Uterus (tissue), 4 donors: ENCODE results near the gene OR13A1. TPM values are rescaled to one million over a fixed set of nuclear protein-coding genes. Genes with fewer than 3 reads are reported as not detected.
"Not testable (repeated sequence)": the region's sequence is repeated elsewhere in the genome, so short reads cannot be mapped to it uniquely, and the experiment has no call there.

Experiments
- DNase-seq, 2 donors: peaks; one replicate each; pipeline ENCODE4 v3.0.0-alpha.2; 2019 to 2020
- H3K27ac ChIP-seq, 2 donors: fragments of 200-600 bp; sonication (generic); 1 replicate in 1 of 2; 2 replicates in 1 of 2; pipeline ENCODE4 v1.5.1; 2016 to 2018
- H3K27me3 ChIP-seq, 2 donors: fragments of 200-600 bp; sonication (generic); one replicate each; pipeline ENCODE4 v1.5.1; 2018 to 2019; ENCODE audit warnings: control low read depth in 1 of 2
- H3K36me3 ChIP-seq, 2 donors: fragments of 200-600 bp; sonication (generic); one replicate each; pipeline ENCODE4 v1.5.1; 2019; ENCODE audit warnings: control low read depth in 1 of 2
- H3K4me1 ChIP-seq, 2 donors: fragments of 200-600 bp; sonication (generic); one replicate each; pipeline ENCODE4 v1.5.1; 2018 to 2019; ENCODE audit warnings: control low read depth in 1 of 2
- H3K4me3 ChIP-seq, 2 donors: fragments of 200-600 bp; sonication (generic); 1 replicate in 1 of 2; 2 replicates in 1 of 2; pipeline ENCODE4 v1.5.1; 2018 to 2019; ENCODE audit warnings: mild to moderate bottlenecking in 1 of 2
- H3K9me3 ChIP-seq, 2 donors: fragments of 200-600 bp; sonication (generic); one replicate each; pipeline ENCODE4 v1.5.1; 2019; ENCODE audit warnings: control low read depth in 1 of 2
- CTCF ChIP-seq, 4 experiments: fragments of 200-600 bp in 2 of 4; fragments of 450-650 bp in 2 of 4; sonication (generic) in 2 of 4; IDR thresholded peaks; one replicate each; pipeline ENCODE4 v1.5.1; 2016 to 2019; ENCODE audit warnings: antibody characterized with exemption in 4 of 4, mild to moderate bottlenecking in 2 of 4, moderate library complexity in 1 of 4
- POLR2A ChIP-seq, 2 donors: fragments of 450-650 bp; IDR thresholded peaks; one replicate each; pipeline ENCODE4 v1.6.1; 2016; ENCODE audit warnings: antibody characterized with exemption in 2 of 2, mild to moderate bottlenecking in 1 of 2, moderate library complexity in 1 of 2
- intact Hi-C: fragments of 100-400 bp; cut with DNase I; formaldehyde crosslinking; loops from one replicate; pipeline ENCODE4 v1.15.1; 2023; ENCODE audit warnings: low total_unique reads
- total RNA-seq, 4 donors: library from RNA; depleted of rRNA in 3 of 4; stranded (reverse); fragments of >200 nt in 3 of 4; gene quantifications; one replicate each; pipeline versions ENCODE4 v1.1.0 to v1.2.4, GENCODE V29; 2014 to 2023
- donor health status: DM: yes; HTN: yes; CAD: no.

OR13A1 gene
- total RNA-seq, 4 donors from 2014 or later, result 1.2 TPM; not detected in 3

DNA sequence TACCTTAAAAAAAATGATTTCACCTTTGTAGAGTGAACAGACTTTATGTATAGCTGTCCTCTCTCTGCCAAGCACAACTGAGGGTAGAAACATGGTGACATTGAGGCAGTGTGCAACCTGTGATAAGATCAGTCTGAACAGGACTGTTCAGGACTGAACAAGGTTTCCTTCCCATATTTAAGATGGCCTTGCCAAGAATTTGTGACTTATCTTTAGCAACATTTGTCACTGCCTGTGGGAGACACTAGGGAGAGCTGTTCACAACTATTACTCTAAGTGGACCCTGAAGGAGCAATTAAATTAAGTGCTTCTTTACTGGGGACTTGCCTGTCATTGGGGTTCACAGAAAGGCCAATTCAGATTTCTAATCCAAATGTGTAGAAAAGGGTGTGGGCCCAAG, 6.7 kb downstream of the OR13A1 start:
- TF ChIP-seq CTCF (IDR thresholded peaks at IDR 0.05) (no peak), POLR2A (IDR thresholded peaks at IDR 0.05) (no peak)
- Histone ChIP-seq H3K27ac (no peak overlapping the region), H3K9me3 (no peaks in the 10 kb centered on the region), H3K4me3 (no peak overlapping the region), H3K36me3 (no peaks in the 10 kb centered on the region), H3K27me3 (no peaks in the 10 kb centered on the region), H3K4me1 (no peaks in the 10 kb centered on the region)
- intact Hi-C loops, result no loop called here
- DNase-seq, result no peak

DNA sequence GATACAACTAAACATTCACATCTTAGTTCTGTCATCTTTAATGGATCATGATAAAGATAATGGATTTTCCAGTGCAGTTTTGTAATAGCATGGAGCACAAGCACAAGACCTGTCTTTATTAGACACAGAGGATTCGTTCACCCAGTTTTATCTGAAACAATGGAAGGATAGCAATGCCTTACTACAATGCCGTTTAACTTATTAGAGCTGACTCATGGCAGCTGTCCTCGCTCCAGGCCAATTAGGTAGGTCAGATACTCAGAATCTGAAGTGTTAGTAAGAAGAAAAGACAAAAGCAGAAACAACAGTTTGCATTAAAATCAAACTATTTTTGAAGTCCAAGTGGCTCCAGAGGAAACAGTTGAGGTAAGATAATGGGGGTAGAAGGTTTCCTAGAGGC, 12.8 kb downstream of the OR13A1 start:
- Histone ChIP-seq H3K27me3 (no peaks in the 10 kb centered on the region), H3K36me3 (no peaks in the 10 kb centered on the region), H3K9me3 (no peaks in the 10 kb centered on the region), H3K4me3 (no peak overlapping the region), H3K4me1 (no peaks in the 10 kb centered on the region), H3K27ac (no peak overlapping the region)
- TF ChIP-seq CTCF (IDR thresholded peaks at IDR 0.05), result no peak
- no peak for TF ChIP-seq POLR2A (IDR thresholded peaks at IDR 0.05)
- intact Hi-C loops, result no loop called here
- no peak for DNase-seq

- H3K27me3 ChIP-seq, H3K27ac ChIP-seq, H3K4me3 ChIP-seq, intact Hi-C loops, H3K9me3 ChIP-seq, H3K4me1 ChIP-seq, H3K36me3 ChIP-seq, DNase-seq: not testable (repeated sequence)
Observed at GRCh38 chr10:45298341-45298955, 17.0 kb downstream of the OR13A1 start.

GRCh38 chr10:45294681-45295080, 20.7 kb downstream of the OR13A1 start:
- H3K9me3 ChIP-seq, result no peaks in the 10 kb centered on the region
- no peak for TF ChIP-seq CTCF (IDR thresholded peaks at IDR 0.05)
- no peak for TF ChIP-seq POLR2A (IDR thresholded peaks at IDR 0.05)
- H3K36me3 ChIP-seq, result no peaks in the 10 kb centered on the region
- no peaks in the 10 kb centered on the region for H3K27me3 ChIP-seq
- no peaks in the 10 kb centered on the region for H3K4me1 ChIP-seq
- H3K4me3 ChIP-seq, result no peak overlapping the region
- no peak overlapping the region for H3K27ac ChIP-seq
- intact Hi-C loops, result no loop called here
- no peak for DNase-seq

GRCh38 chr10:45286980-45287379, 28.4 kb downstream of the OR13A1 start:
- Histone ChIP-seq H3K36me3 (no peaks in the 10 kb centered on the region), H3K4me3 (no peak overlapping the region), H3K9me3 (no peaks in the 10 kb centered on the region), H3K4me1 (no peaks in the 10 kb centered on the region), H3K27me3 (no peaks in the 10 kb centered on the region), H3K27ac (no peak overlapping the region)
- intact Hi-C loops, result no loop called here
- TF ChIP-seq CTCF (IDR thresholded peaks at IDR 0.05), result no peak
- TF ChIP-seq POLR2A (IDR thresholded peaks at IDR 0.05), result no peak
- DNase-seq, result no peak

- no peak overlapping the region for H3K4me3 ChIP-seq
- TF ChIP-seq POLR2A (IDR thresholded peaks at IDR 0.05) (no peak), CTCF (IDR thresholded peaks at IDR 0.05) (no peak)
- no peak overlapping the region for H3K27ac ChIP-seq
- H3K4me1 ChIP-seq, result no peaks in the 10 kb centered on the region
- no peaks in the 10 kb centered on the region for H3K27me3 ChIP-seq
- intact Hi-C loops, result no loop called here
- DNase-seq, result no peak
- no peaks in the 10 kb centered on the region for H3K36me3 ChIP-seq
- no peaks in the 10 kb centered on the region for H3K9me3 ChIP-seq
Observed at GRCh38 chr10:45282061-45282460, 33.3 kb downstream of the OR13A1 start.
